D721Med (cell line): ENCODE measurements around the gene C15orf62.

Experiments
- DNase-seq: peaks from one replicate; pipeline ENCODE4 v3.0.0; 2011; ENCODE audit warnings: low spot score; ENCODE audit not compliant: insufficient read length
- FAIRE-seq: peaks from 2 replicates; lab custom pipeline; 2011; peaks lifted over from hg19 to GRCh38; lab: Jason Lieb, UNC
- TF ChIP-seq, protein P1 (sequence below): IDR thresholded peaks from 2 replicates; pipeline ENCODE4 v1.5.1; 2012; ENCODE audit warnings: mild to moderate bottlenecking, control low read depth; ENCODE audit not compliant: insufficient read depth; ENCODE audit errors: missing control alignments

Gene C15orf62

DNA sequence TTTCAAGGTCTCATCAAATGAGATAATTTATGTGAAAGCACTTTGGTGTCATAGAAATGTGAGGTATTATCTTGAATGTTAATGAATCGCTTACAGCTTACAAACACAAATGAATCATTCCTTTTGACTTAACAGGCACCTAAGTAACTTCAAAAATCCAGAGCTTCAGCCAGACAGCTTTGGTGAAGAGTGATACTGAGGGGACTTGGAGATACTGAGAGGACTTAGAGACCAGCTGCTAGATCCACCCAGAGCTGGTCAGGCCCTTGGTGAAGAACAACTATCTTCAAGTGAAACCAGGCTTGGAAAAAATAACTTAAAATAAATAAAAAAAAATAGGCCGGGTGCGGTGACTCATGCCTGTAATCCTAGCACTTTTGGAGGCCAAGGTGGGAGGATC, 20.9 kb downstream of the C15orf62 start:
- FAIRE-seq, result no peak
- DNase-seq, result no peak
- TF ChIP-seq, protein P1, sequence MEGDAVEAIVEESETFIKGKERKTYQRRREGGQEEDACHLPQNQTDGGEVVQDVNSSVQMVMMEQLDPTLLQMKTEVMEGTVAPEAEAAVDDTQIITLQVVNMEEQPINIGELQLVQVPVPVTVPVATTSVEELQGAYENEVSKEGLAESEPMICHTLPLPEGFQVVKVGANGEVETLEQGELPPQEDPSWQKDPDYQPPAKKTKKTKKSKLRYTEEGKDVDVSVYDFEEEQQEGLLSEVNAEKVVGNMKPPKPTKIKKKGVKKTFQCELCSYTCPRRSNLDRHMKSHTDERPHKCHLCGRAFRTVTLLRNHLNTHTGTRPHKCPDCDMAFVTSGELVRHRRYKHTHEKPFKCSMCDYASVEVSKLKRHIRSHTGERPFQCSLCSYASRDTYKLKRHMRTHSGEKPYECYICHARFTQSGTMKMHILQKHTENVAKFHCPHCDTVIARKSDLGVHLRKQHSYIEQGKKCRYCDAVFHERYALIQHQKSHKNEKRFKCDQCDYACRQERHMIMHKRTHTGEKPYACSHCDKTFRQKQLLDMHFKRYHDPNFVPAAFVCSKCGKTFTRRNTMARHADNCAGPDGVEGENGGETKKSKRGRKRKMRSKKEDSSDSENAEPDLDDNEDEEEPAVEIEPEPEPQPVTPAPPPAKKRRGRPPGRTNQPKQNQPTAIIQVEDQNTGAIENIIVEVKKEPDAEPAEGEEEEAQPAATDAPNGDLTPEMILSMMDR, result no peak

DNA sequence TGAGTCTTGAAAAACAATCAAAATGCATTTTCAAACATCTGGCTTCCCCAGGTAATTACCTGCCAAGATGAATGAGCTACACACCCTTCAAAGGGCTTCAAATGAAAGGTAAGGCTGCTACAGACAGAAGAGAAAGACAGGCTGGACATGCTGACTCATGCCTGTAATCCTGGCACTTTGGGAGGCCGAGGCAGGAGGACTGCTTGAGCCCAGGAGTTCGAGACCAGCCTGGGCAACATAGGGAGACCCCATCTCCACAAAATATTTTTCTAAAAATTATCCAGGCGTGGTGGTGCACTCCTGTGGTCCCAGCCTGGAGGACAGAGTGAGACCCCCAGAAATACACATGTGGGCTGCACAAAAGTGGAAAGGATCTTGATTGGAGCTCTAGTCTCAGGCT, 22.6 kb downstream of the C15orf62 start:
- FAIRE-seq (no peak), DNase-seq (no peak)
- TF ChIP-seq, protein P1, result no peak

DNA sequence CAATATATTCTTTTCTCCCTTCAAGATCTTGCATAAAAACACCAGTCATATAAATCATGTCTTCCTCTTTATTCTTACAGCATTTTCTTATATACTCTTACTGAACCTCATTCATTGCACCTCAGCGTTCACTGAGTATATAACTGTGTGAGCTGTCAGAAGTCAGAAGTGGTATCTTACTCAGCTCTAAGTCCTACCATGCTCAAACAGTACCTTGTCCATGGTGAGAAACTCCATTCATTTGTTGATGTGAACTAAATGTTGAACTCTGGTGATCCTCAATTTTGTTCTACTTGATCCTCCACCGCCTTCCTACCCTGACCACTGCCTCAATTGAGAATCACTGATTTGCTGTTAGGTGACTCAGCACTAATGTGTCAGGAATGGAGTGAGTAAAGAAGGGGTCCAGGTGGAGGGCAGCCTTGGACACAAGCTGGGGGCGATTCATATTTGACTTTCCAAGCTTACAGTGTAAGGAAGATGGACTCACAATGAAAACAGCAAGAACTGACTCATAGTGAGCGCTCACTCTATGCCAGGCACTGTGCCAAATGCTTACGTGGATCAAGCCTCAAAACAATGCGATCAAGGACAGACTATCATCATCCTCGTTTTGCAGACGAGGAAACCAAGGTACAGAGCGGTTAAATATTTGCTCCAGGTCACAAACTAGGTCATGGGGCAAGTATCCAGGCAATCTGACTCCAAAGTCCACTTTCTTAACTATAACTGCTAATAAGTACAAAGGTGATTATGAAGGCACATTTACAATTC, 23.6 kb downstream of the C15orf62 start:
- DNase-seq (no peak), FAIRE-seq (no peak)
- TF ChIP-seq, protein P1, result no peak

DNA sequence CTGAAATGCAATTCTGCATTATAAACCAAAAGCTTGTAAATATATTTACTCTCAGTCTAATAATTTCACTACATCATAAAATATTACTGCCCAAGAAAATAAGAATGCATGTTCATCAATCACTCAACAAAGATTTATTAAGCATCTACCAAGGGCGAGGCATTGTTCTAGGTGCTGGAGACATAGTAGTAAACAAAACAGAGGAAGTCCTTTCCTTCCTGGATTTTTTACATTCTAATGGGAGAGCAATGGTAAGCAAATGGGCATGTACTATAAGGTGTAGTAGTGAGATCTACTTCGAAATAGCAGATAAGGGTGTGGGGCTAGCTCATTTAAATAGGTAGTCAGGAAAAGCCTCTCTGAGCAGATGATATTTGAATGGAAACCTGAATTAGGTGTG, 26.3 kb downstream of the C15orf62 start:
- TF ChIP-seq, protein P1, result no peak
- FAIRE-seq (no peak), DNase-seq (no peak)

DNA sequence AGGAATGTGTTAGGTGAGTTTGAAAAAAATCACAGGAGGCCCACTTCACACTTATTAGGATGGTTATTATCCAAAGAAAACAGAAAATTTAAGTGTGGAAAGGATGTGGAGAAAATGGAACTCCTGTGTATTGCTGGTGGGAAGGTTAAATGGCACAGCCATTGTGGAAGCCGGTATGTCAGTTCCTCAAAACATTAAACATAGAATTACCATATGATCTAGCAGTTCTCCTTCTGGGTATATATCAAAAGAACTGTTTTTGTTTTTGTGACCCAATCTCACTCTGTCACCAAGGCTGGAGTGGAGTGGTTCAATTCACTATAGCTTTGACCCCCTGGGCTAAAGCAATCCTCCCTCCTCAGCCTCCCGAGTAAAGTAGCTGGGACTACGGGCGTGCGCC, 26.7 kb downstream of the C15orf62 start:
- FAIRE-seq (no peak), DNase-seq (no peak)
- TF ChIP-seq, protein P1, result no peak

DNA sequence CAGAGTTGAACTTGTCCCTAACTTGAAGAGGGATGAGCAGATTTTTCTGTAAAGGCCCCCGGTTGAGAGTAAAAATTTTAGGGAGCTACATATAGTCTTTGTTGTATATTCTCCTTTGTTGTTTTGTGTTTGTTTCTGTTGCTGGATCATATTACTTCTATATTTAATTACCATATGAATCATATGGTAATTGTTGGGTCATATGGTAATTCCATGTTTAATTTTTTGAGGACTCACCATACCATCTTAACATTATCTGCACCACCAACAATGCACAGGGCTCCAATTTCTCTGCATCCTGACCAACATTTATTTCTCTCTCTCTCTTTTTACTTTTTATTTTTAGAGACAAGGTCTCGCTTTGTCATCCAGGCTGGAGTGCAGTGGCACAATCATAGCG, 29.7 kb downstream of the C15orf62 start:
- no peak for FAIRE-seq
- no peak for DNase-seq
- TF ChIP-seq, protein P1, result no peak

DNA sequence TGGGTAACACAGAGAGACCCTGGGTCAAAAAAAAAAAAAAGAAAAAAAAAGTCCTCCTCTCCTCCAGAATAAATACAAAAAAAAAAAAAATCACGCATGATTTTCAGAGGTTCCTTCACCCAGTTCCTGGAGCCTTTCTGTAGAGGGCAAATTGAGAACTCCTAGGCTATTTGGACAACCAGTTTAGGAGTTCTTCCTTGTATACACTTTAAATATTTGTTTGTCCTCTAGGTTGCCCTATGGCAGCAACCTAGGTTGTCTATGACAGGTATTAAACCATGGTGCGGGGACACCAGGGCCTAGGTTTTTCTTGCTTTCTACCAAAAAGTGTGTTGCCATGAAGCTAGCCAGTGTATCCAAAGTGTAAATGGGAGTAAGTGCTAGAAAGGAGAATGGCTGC, 33.3 kb downstream of the C15orf62 start:
- no peak for DNase-seq
- no peak for FAIRE-seq
- TF ChIP-seq, protein P1, result no peak
